GM12874 (cell line): ENCODE results near the gene CCDC27.

Experiments used
- TF ChIP-seq, protein P1 (sequence below): IDR thresholded peaks from 2 replicates; pipeline ENCODE4 v1.5.1; 2011; ENCODE audit warnings: low read depth, mild to moderate bottlenecking, control low read depth, low read length, moderate library complexity; ENCODE audit not compliant: insufficient read depth

Gene CCDC27

DNA sequence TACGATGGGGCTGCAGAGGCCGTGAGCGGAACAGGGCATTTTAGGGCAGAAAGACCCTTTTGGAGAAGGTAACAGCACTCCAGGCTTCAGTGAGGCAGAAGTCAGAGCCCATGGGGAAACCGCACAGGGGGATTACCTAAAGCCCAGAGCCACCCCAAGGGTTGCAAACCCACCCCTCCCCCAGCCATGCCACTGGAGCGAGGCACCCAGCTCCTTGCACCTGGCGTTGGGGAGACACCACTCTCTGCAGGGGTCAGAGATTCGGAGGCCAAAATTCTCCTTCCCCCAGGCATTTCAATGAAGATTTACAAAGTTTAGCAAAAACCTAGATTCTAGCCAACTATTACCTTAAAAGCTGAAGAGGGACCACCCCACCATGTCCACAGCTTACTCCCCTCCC, 38.4 kb upstream of the CCDC27 start:
- TF ChIP-seq, protein P1, sequence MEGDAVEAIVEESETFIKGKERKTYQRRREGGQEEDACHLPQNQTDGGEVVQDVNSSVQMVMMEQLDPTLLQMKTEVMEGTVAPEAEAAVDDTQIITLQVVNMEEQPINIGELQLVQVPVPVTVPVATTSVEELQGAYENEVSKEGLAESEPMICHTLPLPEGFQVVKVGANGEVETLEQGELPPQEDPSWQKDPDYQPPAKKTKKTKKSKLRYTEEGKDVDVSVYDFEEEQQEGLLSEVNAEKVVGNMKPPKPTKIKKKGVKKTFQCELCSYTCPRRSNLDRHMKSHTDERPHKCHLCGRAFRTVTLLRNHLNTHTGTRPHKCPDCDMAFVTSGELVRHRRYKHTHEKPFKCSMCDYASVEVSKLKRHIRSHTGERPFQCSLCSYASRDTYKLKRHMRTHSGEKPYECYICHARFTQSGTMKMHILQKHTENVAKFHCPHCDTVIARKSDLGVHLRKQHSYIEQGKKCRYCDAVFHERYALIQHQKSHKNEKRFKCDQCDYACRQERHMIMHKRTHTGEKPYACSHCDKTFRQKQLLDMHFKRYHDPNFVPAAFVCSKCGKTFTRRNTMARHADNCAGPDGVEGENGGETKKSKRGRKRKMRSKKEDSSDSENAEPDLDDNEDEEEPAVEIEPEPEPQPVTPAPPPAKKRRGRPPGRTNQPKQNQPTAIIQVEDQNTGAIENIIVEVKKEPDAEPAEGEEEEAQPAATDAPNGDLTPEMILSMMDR = no peak

DNA sequence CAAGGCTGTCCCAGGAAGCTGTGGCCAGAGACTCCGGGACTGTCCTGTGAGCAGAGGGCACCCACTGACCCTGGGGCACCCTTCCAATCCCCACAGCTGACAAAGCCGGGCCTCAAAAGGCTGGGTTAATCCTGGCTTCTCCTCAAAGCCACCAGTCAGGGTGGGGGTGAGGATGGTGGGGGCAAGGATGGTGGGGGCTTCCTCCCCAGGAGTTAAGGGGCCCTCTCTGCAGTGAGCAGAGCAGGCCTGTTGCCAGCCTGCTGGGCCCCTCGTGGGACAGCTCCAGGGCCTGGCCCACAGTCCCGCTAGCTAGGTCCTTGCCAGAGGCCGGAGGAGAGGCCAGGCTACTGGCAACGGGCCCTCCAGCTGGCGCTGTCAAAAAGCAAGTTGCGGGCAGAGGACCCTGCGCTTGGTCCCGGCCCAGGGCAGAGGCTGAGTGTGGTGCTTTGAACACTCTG, 37.9 kb upstream of the CCDC27 start:
- TF ChIP-seq, protein P1 = no peak

DNA sequence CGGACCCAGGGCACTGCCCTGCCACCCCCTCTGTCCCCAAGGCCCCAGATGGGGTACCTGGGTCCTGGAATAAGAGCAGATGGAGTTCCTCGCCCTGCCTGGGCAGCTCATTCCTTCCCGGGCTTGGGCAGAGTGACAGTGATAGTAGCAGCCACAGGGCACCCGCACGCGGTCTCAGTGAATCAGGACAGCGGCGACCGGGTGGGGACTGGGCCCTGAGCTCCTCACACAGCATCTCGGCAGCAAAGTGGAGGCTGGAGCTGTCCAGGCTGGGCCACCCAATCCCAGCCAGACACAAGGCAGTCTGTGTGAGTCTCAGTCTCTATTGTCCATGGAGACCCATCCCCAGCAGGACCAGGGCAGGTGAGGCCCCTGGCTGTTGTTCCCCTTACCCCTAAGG, 37.4 kb upstream of the CCDC27 start:
- TF ChIP-seq, protein P1 = no peak

DNA sequence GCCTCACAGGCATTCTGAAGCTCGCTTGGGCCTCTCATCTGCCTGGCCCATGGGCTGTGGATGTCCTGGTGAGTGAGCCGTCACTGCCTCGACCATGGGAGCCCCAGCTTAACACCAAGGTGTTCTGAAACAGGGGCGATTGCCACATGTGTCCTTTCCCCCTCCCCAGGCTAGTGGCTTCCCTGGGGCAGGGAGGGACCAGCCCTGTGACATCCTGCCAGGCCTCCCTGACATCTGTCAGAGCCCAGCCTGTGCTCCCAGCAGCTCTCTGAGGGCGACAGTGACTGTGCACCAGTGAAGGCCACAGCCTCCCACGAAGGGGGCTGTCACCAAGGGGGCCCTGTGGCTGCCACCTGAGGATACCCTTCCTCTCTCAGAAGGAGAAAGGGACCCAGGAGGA, 35.9 kb upstream of the CCDC27 start:
- TF ChIP-seq, protein P1 = no peak

DNA sequence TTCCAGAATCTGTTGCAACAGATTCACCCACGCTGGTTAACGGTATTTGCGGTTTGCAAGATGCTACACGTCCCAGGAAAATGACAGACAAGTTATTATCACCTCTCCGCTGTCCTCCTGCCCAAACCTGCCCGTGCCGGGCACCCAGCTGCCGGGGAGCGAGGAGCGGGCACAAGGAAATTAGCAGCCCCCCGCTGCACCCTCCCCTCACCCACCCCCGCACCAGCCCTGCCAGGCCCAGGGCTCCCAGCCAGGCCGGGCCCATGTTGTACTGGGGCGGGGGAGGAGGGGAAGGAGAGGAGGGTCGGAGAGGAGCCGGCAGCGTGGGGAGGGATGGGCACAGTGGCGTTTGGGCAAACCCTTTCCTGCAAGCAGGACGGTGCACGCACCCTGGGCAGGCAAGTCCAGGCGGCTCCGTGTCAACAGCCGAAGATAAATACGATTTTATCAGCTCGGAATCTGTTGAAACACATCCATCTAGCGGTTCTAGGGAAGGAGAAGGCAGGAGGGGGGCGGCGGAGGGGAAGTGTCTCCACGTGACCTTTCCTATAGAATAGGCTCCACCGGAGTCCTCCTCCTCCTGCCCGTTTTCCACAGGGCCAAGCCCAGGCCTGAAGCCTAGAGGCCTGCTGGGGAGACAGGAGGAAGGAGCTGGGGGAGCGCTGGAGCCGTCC, 35.1 kb upstream of the CCDC27 start:
- TF ChIP-seq, protein P1 = no peak

DNA sequence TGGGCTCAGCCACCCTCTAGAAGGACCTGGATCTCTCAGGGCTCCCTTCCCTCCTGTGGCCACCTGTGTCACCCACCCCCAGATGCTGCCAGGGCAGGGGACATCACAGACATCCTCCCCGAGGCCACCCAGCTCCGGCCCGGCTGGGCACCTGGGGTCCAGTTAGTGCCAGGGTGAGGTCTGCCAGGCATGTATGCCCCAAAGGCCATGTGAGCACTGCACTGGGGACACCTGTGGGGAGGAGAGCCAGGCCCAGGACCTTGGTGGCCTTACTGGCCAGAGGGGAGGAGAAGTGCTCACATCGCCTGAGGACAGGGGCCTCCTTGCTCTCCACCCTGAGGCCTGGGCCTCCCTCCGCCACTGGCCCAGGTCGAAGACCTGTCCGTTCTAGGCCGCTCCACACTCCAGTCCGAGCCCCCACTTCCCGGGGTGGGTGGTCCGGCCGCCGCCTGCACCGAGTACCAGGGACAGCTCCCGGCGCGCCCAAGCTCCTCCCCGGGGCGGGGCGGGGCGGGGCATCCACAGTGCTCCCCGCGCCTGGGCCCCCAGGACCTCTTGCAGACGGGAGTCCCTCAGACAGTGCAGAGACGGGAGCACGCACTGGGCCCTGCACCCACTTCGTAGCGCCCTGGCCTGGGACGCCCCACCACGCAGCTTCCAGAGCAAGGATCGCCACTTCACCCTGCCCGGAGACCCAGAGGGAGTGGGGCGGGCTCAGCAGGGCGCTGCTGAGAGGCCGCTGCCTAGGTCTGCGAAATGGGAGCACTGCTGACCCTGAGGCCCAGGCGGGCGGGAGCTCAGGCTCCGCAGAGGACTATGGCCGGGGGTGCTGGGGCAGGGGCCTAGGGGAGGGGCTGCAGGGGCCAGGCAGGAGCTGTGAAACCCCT, 34.3 kb upstream of the CCDC27 start:
- TF ChIP-seq, protein P1 = no peak

DNA sequence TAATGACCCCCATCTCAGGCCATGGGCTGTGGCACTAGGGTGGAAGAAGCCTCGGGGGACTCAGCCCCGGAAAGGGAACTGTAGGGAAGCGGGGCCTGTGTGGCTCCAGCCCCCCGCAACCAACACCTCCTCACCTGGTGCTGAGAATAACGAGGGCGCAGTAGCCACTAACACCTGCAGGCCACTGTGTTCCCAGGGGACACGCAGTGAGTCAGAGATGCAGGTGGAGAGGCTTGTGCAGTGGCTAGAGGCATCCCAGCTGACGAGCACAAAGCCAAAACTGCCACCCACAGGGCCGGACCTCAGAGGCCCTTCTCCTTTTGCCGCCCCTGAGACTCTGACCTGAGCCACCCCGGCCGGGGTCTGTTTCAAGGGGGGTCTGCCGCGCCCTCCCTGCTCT, 33.5 kb upstream of the CCDC27 start:
- TF ChIP-seq, protein P1 = no peak
